ENCODE data around the gene TAS2R40.

Gene TAS2R40

GRCh38 chr7:143245123-143245522 is 23.3 kb downstream of the TAS2R40 start:
- Histone ChIP-seq H3K79me1 (ENCODE audit: low read depth, low read length) (no peaks in the 10 kb centered on the region), H2BK5ac (ENCODE audit: low read length) (no peak overlapping the region), H4K8ac (ENCODE audit: low read depth, low read length) (no peak overlapping the region), H3K27ac (replicated peaks; ENCODE audit: low read length) (no peak overlapping the region), H2BK12ac (ENCODE audit: low read length) (no peak overlapping the region), H3K4me1 (ENCODE audit: control insufficient read depth in 2 of 2, insufficient read depth in 1 of 2, low read depth in 1 of 2, low read length in 2 of 2) (peaks cover 1 to 9% of the 10 kb centered on the region in 2 donors), H3K4me3 (ENCODE audit: low read length in 2 of 2) (no peak overlapping the region), H3K14ac (ENCODE audit: low read length) (no peak overlapping the region), H3K4ac (ENCODE audit: low read length) (no peak overlapping the region), H2BK120ac (ENCODE audit: low read depth, low read length) (no peak overlapping the region), H3K23ac (ENCODE audit: low read depth, low read length, poor library complexity) (no peak overlapping the region), H4K91ac (ENCODE audit: low read depth, low read length, poor library complexity) (no peak overlapping the region), H3K4me2 (ENCODE audit: insufficient read depth, low read length, poor library complexity, severe bottlenecking) (no peak overlapping the region), H3K9me3 (replicated peaks in 1 of 2; ENCODE audit: control insufficient read depth in 2 of 2, insufficient read depth in 1 of 2, low read depth in 1 of 2, low read length in 2 of 2) (peaks cover 0 to 2% of the 10 kb centered on the region in 2 donors), H2BK15ac (ENCODE audit: low read length) (no peak overlapping the region), H3K36me3 (replicated peaks in 1 of 2; ENCODE audit: control insufficient read depth in 2 of 2, insufficient read depth in 2 of 2, low read length in 2 of 2) (peaks cover 0 to 2% of the 10 kb centered on the region in 2 donors), H2AK5ac (ENCODE audit: low read depth, low read length) (no peak overlapping the region), H3K18ac (ENCODE audit: low read length) (no peak overlapping the region), H2AFZ (ENCODE audit: low read length) (no peak overlapping the region), H3K27me3 (ENCODE audit: control insufficient read depth in 3 of 3, insufficient read depth in 3 of 3, low read depth in 1 of 3, low read length in 3 of 3) (peaks cover 0 to 8% (median 0%) of the 10 kb centered on the region in 3 experiments), H3K9ac (ENCODE audit: low read depth, low read length, poor library complexity) (no peak overlapping the region)
- no CpG with 5 or more reads among the region's 3 CpGs for WGBS, 2 donors (ENCODE audit: extremely low coverage in 2 of 2, insufficient read length in 2 of 2, insufficient replicate concordance in 1 of 2)
- no peak for DNase-seq (ENCODE audit: low spot score)

GRCh38 chr7:143247372-143247771 is 25.5 kb downstream of the TAS2R40 start:
- Histone ChIP-seq H3K36me3 (replicated peaks in 1 of 2; ENCODE audit: control insufficient read depth in 2 of 2, insufficient read depth in 2 of 2, low read length in 2 of 2) (peaks cover 0 to 2% of the 10 kb centered on the region in 2 donors), H3K4ac (ENCODE audit: low read length) (no peak overlapping the region), H3K4me2 (ENCODE audit: insufficient read depth, low read length, poor library complexity, severe bottlenecking) (no peak overlapping the region), H2BK12ac (ENCODE audit: low read length) (no peak overlapping the region), H3K4me3 (ENCODE audit: low read length in 2 of 2) (no peak overlapping the region), H2AFZ (ENCODE audit: low read length) (no peak overlapping the region), H3K23ac (ENCODE audit: low read depth, low read length, poor library complexity) (no peak overlapping the region), H3K9me3 (replicated peaks in 1 of 2; ENCODE audit: control insufficient read depth in 2 of 2, insufficient read depth in 1 of 2, low read depth in 1 of 2, low read length in 2 of 2) (peaks cover 0 to 2% of the 10 kb centered on the region in 2 donors), H3K4me1 (ENCODE audit: control insufficient read depth in 2 of 2, insufficient read depth in 1 of 2, low read depth in 1 of 2, low read length in 2 of 2) (peaks cover 0 to 9% of the 10 kb centered on the region in 2 donors), H3K14ac (ENCODE audit: low read length) (no peak overlapping the region), H3K18ac (ENCODE audit: low read length) (no peak overlapping the region), H4K91ac (ENCODE audit: low read depth, low read length, poor library complexity) (no peak overlapping the region), H3K27ac (replicated peaks; ENCODE audit: low read length) (no peak overlapping the region), H3K9ac (ENCODE audit: low read depth, low read length, poor library complexity) (no peak overlapping the region), H2BK5ac (ENCODE audit: low read length) (no peak overlapping the region), H3K27me3 (ENCODE audit: control insufficient read depth in 3 of 3, insufficient read depth in 3 of 3, low read depth in 1 of 3, low read length in 3 of 3) (peaks cover 0 to 4% (median 0%) of the 10 kb centered on the region in 3 experiments), H2BK120ac (ENCODE audit: low read depth, low read length) (no peak overlapping the region), H3K79me1 (ENCODE audit: low read depth, low read length) (no peaks in the 10 kb centered on the region), H4K8ac (ENCODE audit: low read depth, low read length) (no peak overlapping the region), H2AK5ac (ENCODE audit: low read depth, low read length) (no peak overlapping the region), H2BK15ac (ENCODE audit: low read length) (no peak overlapping the region)
- WGBS, 2 donors (ENCODE audit: extremely low coverage in 2 of 2, insufficient read length in 2 of 2, insufficient replicate concordance in 1 of 2) = no CpG with 5 or more reads among the region's 1 CpG
- no peak for DNase-seq (ENCODE audit: low spot score)

GRCh38 chr7:143248761-143249354 is 27.0 kb downstream of the TAS2R40 start:
- Histone ChIP-seq H3K4me1 (ENCODE audit: control insufficient read depth in 2 of 2, insufficient read depth in 1 of 2, low read depth in 1 of 2, low read length in 2 of 2) (peaks cover 0 to 5% of the 10 kb centered on the region in 2 donors), H3K4ac (ENCODE audit: low read length) (no peak overlapping the region)

GRCh38 chr7:143250199-143250598 is 28.4 kb downstream of the TAS2R40 start:
- no peak overlapping the region for H3K4me2 ChIP-seq (ENCODE audit: insufficient read depth, low read length, poor library complexity, severe bottlenecking)
- no peak overlapping the region for H3K9ac ChIP-seq (ENCODE audit: low read depth, low read length, poor library complexity)
- H3K4me3 ChIP-seq (ENCODE audit: low read length in 2 of 2) = no peak overlapping the region
- peaks cover 0 to 5% of the 10 kb centered on the region in 2 donors for H3K9me3 ChIP-seq (replicated peaks in 1 of 2; ENCODE audit: control insufficient read depth in 2 of 2, insufficient read depth in 1 of 2, low read depth in 1 of 2, low read length in 2 of 2)
- H3K4me1 ChIP-seq (ENCODE audit: control insufficient read depth in 2 of 2, insufficient read depth in 1 of 2, low read depth in 1 of 2, low read length in 2 of 2) = no peaks in the 10 kb centered on the region
- H2AFZ ChIP-seq (ENCODE audit: low read length) = no peak overlapping the region
- H3K27me3 ChIP-seq (ENCODE audit: control insufficient read depth in 3 of 3, insufficient read depth in 3 of 3, low read depth in 1 of 3, low read length in 3 of 3) = peaks cover 0 to 4% (median 0%) of the 10 kb centered on the region in 3 experiments
- H2BK15ac ChIP-seq (ENCODE audit: low read length) = no peak overlapping the region
- H2BK5ac ChIP-seq (ENCODE audit: low read length) = no peak overlapping the region
- no peak for DNase-seq (ENCODE audit: low spot score)
- no peak overlapping the region for H3K27ac ChIP-seq (replicated peaks; ENCODE audit: low read length)
- H2AK5ac ChIP-seq (ENCODE audit: low read depth, low read length) = no peak overlapping the region
- peaks cover 0 to 2% of the 10 kb centered on the region in 2 donors for H3K36me3 ChIP-seq (replicated peaks in 1 of 2; ENCODE audit: control insufficient read depth in 2 of 2, insufficient read depth in 2 of 2, low read length in 2 of 2)
- H4K91ac ChIP-seq (ENCODE audit: low read depth, low read length, poor library complexity) = no peak overlapping the region
- H2BK120ac ChIP-seq (ENCODE audit: low read depth, low read length) = no peak overlapping the region
- H4K8ac ChIP-seq (ENCODE audit: low read depth, low read length) = no peak overlapping the region
- H3K14ac ChIP-seq (ENCODE audit: low read length) = no peak overlapping the region
- no peak overlapping the region for H3K18ac ChIP-seq (ENCODE audit: low read length)
- no peak overlapping the region for H2BK12ac ChIP-seq (ENCODE audit: low read length)
- no peak overlapping the region for H3K23ac ChIP-seq (ENCODE audit: low read depth, low read length, poor library complexity)
- H3K79me1 ChIP-seq (ENCODE audit: low read depth, low read length) = no peaks in the 10 kb centered on the region
- H3K4ac ChIP-seq (ENCODE audit: low read length) = no peak overlapping the region

More at GRCh38 chr7:143248761-143249354, 27.0 kb downstream of the TAS2R40 start:
- Histone ChIP-seq H3K23ac (ENCODE audit: low read depth, low read length, poor library complexity) (no peak overlapping the region), H3K79me1 (ENCODE audit: low read depth, low read length) (no peaks in the 10 kb centered on the region), H2BK120ac (ENCODE audit: low read depth, low read length) (no peak overlapping the region), H2AFZ (ENCODE audit: low read length) (no peak overlapping the region), H3K9ac (ENCODE audit: low read depth, low read length, poor library complexity) (no peak overlapping the region), H2AK5ac (ENCODE audit: low read depth, low read length) (no peak overlapping the region), H2BK12ac (ENCODE audit: low read length) (no peak overlapping the region), H3K27me3 (ENCODE audit: control insufficient read depth in 3 of 3, insufficient read depth in 3 of 3, low read depth in 1 of 3, low read length in 3 of 3) (peaks cover 0 to 4% (median 0%) of the 10 kb centered on the region in 3 experiments), H3K27ac (replicated peaks; ENCODE audit: low read length) (no peak overlapping the region), H2BK5ac (ENCODE audit: low read length) (no peak overlapping the region), H4K91ac (ENCODE audit: low read depth, low read length, poor library complexity) (no peak overlapping the region), H3K4me3 (ENCODE audit: low read length in 2 of 2) (no peak overlapping the region), H3K4me2 (ENCODE audit: insufficient read depth, low read length, poor library complexity, severe bottlenecking) (no peak overlapping the region), H3K18ac (ENCODE audit: low read length) (no peak overlapping the region), H3K9me3 (replicated peaks in 1 of 2; ENCODE audit: control insufficient read depth in 2 of 2, insufficient read depth in 1 of 2, low read depth in 1 of 2, low read length in 2 of 2) (peaks cover 0 to 5% of the 10 kb centered on the region in 2 donors), H4K8ac (ENCODE audit: low read depth, low read length) (no peak overlapping the region), H3K36me3 (replicated peaks in 1 of 2; ENCODE audit: control insufficient read depth in 2 of 2, insufficient read depth in 2 of 2, low read length in 2 of 2) (peaks cover 0 to 2% of the 10 kb centered on the region in 2 donors), H3K14ac (ENCODE audit: low read length) (no peak overlapping the region), H2BK15ac (ENCODE audit: low read length) (no peak overlapping the region)
- WGBS, 2 donors (ENCODE audit: extremely low coverage in 2 of 2, insufficient read length in 2 of 2, insufficient replicate concordance in 1 of 2) = no CpG with 5 or more reads among the region's 2 CpGs
- DNase-seq (ENCODE audit: low spot score) = no peak
